OCI-LY7 (cell line): ENCODE results near the gene GORASP2. TPM values are rescaled to one million over a fixed set of nuclear protein-coding genes. Genes with fewer than 3 reads are reported as not detected.

ENCODE experiments used
- BruUV-seq: library from RNA; stranded (reverse); fragments of 400-500 nt; replicated peaks from 2 replicates; lab custom pipeline; 2021; lab: Mats Ljungman, UMichigan
- CTCF ChIA-PET: fragments of 300-600 bp; sonication (Branson Sonifier 250); formaldehyde crosslinking; loops from one replicate; lab custom pipeline; 2022; ENCODE audit warnings: antibody characterized with exemption; ENCODE audit not compliant: unreplicated experiment; lab: Charles Lee
- POLR2A ChIA-PET: fragments of 300-600 bp; sonication (Branson Sonifier 250); formaldehyde crosslinking; loops from one replicate; lab custom pipeline; 2022; ENCODE audit warnings: antibody characterized with exemption; lab: Charles Lee
- DNase-seq: peaks from one replicate; pipeline ENCODE4 v3.0.0-alpha.2; 2015; ENCODE audit warnings: low spot score
- H2AFZ ChIP-seq: fragments of 200-600 bp; sonication (generic), shearing (Covaris generic); 2 replicates; pipeline ENCODE4 v1.6.1; 2014; ENCODE audit warnings: mild to moderate bottlenecking, antibody characterized with exemption, low read length, moderate library complexity
- H3K27ac ChIP-seq: fragments of 200-600 bp; sonication (generic); 2 replicates; pipeline ENCODE4 v1.5.1; 2014; ENCODE audit warnings: mixed run types, low read depth, mild to moderate bottlenecking, moderate library complexity, low read length, inconsistent platforms; ENCODE audit not compliant: poor library complexity, severe bottlenecking
- H3K36me3 ChIP-seq: fragments of 200-600 bp; sonication (generic); 2 replicates; pipeline ENCODE4 v1.6.1; 2014; ENCODE audit warnings: mild to moderate bottlenecking, antibody characterized with exemption, low read length, moderate library complexity, mixed read lengths; ENCODE audit not compliant: insufficient read depth
- H3K4me1 ChIP-seq: fragments of 200-600 bp; sonication (generic); 2 replicates; pipeline ENCODE4 v1.5.1; 2014; ENCODE audit warnings: mild to moderate bottlenecking, low read length; ENCODE audit not compliant: insufficient read depth, poor library complexity, severe bottlenecking
- H3K4me2 ChIP-seq: fragments of 200-600 bp; sonication (generic); 2 replicates; pipeline ENCODE4 v1.6.1; 2014; ENCODE audit warnings: mild to moderate bottlenecking, low read length
- H3K4me3 ChIP-seq: fragments of 200-600 bp; sonication (generic); 2 replicates; pipeline ENCODE4 v1.5.1; 2014; ENCODE audit warnings: mild to moderate bottlenecking, low read depth, low read length; ENCODE audit not compliant: poor library complexity, severe bottlenecking
- H3K79me2 ChIP-seq: fragments of 200-600 bp; sonication (generic); 2 replicates; pipeline ENCODE4 v1.6.1; 2016; ENCODE audit warnings: low read depth, mild to moderate bottlenecking, low read length, moderate library complexity, mixed read lengths; ENCODE audit not compliant: insufficient read depth
- H3K9me2 ChIP-seq: fragments of 200-600 bp; sonication (generic); 2 replicates; pipeline ENCODE4 v1.6.1; 2016; ENCODE audit warnings: mild to moderate bottlenecking, low read length, mixed read lengths; ENCODE audit not compliant: insufficient read depth
- H3K9me3 ChIP-seq: fragments of 200-600 bp; sonication (generic); 2 replicates; pipeline ENCODE4 v1.6.1; 2014; ENCODE audit warnings: mild to moderate bottlenecking, mixed run types, low read length, mixed read lengths
- H4K20me1 ChIP-seq: fragments of 200-600 bp; sonication (generic); 2 replicates; pipeline ENCODE4 v1.6.1; 2014; ENCODE audit warnings: mild to moderate bottlenecking, antibody characterized with exemption, low read length, moderate library complexity, mixed read lengths; ENCODE audit not compliant: insufficient read depth
- EZH2phosphoT487 ChIP-seq: fragments of 200-600 bp; sonication (generic); IDR thresholded peaks from 2 replicates; pipeline ENCODE4 v1.6.1; 2018; ENCODE audit warnings: low read depth, borderline replicate concordance, mild to moderate bottlenecking, mixed run types, antibody characterized with exemption, low read length, moderate library complexity, mixed read lengths
- intact Hi-C: fragments of 100-400 bp; cut with micrococcal nuclease; formaldehyde crosslinking; loops from one replicate; pipeline ENCODE4 v1.10.0; 2022; ENCODE audit not compliant: unreplicated experiment
- total RNA-seq, 2 experiments: library from RNA; depleted of rRNA in 1 of 2; stranded (reverse); fragments of >200 nt in 1 of 2; shearing (Covaris generic) in 1 of 2; gene quantifications; 2 replicates each; pipeline ENCODE4 v1.2.3, GENCODE V29; 2014 to 2022
- TF ChIP-seq, protein P1 (sequence below): fragments of 200-600 bp; sonication (generic); conservative IDR thresholded peaks from 2 replicates; pipeline ENCODE4 v1.5.1; 2014; ENCODE audit warnings: mild to moderate bottlenecking, antibody characterized with exemption, low read length, moderate library complexity, mixed read lengths

GORASP2 gene
- total RNA-seq, 2 experiments from 2014 or later, result 30.7 to 94.3 TPM

DNA sequence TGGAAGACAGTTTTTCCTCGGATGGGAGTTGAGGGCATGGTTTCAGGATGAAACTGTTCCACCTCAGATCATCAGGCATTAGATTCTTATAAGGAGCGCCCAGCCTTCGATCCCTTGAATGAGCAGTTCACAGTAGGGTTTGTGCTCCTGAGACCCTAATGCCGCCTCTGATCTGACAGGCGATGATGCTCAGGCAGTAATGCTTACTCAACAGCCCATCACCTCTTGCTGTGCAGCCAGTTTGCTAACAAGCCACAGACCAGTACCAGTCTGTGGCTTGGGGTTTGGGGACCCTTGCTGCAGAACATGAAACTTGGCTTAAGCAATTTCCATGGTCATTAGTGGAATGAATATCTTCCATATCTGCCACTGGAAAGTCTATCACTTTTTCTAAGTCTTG, 56.4 kb downstream of the GORASP2 start:
- no peak overlapping the region for H3K4me3 ChIP-seq
- no peaks in the 10 kb centered on the region for H4K20me1 ChIP-seq
- no peaks in the 10 kb centered on the region for H3K79me2 ChIP-seq
- H2AFZ ChIP-seq, result no peak overlapping the region
- DNase-seq, result no peak
- ChIA-PET CTCF (no interaction called here), POLR2A (interaction anchor here (0.6 to 0.9 kb wide), 2 partner anchors 88 to 173 kb away, joined by 3 to 8 read pairs; no protein-coding TSS in a partner anchor)
- no peak for TF ChIP-seq EZH2phosphoT487
- TF ChIP-seq, protein P1, sequence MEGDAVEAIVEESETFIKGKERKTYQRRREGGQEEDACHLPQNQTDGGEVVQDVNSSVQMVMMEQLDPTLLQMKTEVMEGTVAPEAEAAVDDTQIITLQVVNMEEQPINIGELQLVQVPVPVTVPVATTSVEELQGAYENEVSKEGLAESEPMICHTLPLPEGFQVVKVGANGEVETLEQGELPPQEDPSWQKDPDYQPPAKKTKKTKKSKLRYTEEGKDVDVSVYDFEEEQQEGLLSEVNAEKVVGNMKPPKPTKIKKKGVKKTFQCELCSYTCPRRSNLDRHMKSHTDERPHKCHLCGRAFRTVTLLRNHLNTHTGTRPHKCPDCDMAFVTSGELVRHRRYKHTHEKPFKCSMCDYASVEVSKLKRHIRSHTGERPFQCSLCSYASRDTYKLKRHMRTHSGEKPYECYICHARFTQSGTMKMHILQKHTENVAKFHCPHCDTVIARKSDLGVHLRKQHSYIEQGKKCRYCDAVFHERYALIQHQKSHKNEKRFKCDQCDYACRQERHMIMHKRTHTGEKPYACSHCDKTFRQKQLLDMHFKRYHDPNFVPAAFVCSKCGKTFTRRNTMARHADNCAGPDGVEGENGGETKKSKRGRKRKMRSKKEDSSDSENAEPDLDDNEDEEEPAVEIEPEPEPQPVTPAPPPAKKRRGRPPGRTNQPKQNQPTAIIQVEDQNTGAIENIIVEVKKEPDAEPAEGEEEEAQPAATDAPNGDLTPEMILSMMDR, result no peak
- no peak overlapping the region for H3K27ac ChIP-seq
- H3K36me3 ChIP-seq, result peaks cover 35% of the 10 kb centered on the region
- no TSS peak for BruUV-seq
- H3K9me3 ChIP-seq, result no peaks in the 10 kb centered on the region
- no peaks in the 10 kb centered on the region for H3K9me2 ChIP-seq
- no peaks in the 10 kb centered on the region for H3K4me1 ChIP-seq
- H3K4me2 ChIP-seq, result no peak overlapping the region
- intact Hi-C loops, result loop anchor here (5.0 kb wide), 1 partner anchor 172 kb away; no protein-coding TSS in a partner anchor

GRCh38 chr2:170986566-170987258, 57.7 kb downstream of the GORASP2 start:
- H3K4me2 ChIP-seq, result no peak overlapping the region
- H2AFZ ChIP-seq, result no peak overlapping the region
- TF ChIP-seq, protein P1, result no peak
- BruUV-seq, result no TSS peak
- intact Hi-C loops, result loop anchor here (5.0 kb wide), 1 partner anchor 171 kb away; no protein-coding TSS in a partner anchor
- no peaks in the 10 kb centered on the region for H3K4me1 ChIP-seq
- ChIA-PET POLR2A (interaction anchor here (1.2 kb wide), 1 partner anchor 46 kb away, joined by 3 read pairs; no protein-coding TSS in a partner anchor), CTCF (no interaction called here)
- DNase-seq, result no peak
- peaks cover 48% of the 10 kb centered on the region for H3K36me3 ChIP-seq
- no peak overlapping the region for H3K27ac ChIP-seq
- no peaks in the 10 kb centered on the region for H4K20me1 ChIP-seq
- H3K9me2 ChIP-seq, result no peaks in the 10 kb centered on the region
- no peaks in the 10 kb centered on the region for H3K9me3 ChIP-seq
- H3K4me3 ChIP-seq, result no peak overlapping the region
- no peaks in the 10 kb centered on the region for H3K79me2 ChIP-seq
